CD4-positive, alpha-beta T cell treated with Interleukin-21 for 1 hour (primary cell): ENCODE data around the gene RNASE2.
"Not testable (repeated sequence)": the region's sequence is repeated elsewhere in the genome, so short reads cannot be mapped to it uniquely, and the experiment has no call there.

ENCODE experiments used
- DNase-seq: peaks from one replicate; pipeline ENCODE4 v3.0.0-alpha.2; 2020

RNASE2 gene

GRCh38 chr14:20982646-20983369 lies 27.5 kb downstream of the RNASE2 start:
- DNase-seq: no peak

GRCh38 chr14:20985650-20986049 lies 30.4 kb downstream of the RNASE2 start:
- DNase-seq: not testable (repeated sequence)

- DNase-seq: no peak
Observed at GRCh38 chr14:20986811-20987210, 31.5 kb downstream of the RNASE2 start.

DNA sequence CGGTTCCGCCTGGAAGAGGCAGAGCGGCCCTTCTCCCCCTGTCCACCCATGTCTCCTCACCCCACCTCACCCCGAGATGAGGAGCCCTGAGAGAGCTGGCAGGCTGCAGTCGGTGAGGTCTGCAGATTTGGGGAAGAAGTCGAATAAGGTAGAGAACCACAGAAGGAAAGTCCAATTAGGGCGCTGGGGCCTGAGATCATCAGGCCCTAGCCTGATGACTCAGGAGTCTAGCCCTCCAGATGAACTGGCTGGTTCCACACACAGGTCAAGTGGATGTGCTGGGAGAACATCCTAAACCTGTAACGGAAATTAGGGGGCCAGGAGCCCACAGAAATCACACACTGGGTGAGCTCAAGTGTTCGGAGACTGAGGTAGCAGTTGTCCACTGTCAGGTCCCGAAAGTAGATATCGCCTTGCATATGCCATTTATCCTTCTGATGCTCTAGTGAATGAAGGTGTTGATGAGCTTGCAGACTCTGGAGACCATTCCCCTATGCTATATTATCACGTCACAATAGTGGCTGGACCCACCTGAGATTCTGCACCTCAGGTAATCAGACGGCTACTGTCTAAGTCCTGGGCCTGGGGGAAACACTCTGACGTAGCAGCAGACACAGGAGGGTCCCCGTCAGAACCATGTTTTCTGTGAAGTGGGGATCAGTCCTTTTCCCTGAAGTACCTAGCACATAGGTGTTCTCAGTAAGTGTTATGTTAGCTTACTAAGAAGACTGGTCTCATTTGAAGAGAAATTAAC lies 33.6 kb downstream of the RNASE2 start:
- no peak for DNase-seq

- no peak for DNase-seq
Observed at GRCh38 chr14:20989471-20989786, 34.1 kb downstream of the RNASE2 start.

DNA sequence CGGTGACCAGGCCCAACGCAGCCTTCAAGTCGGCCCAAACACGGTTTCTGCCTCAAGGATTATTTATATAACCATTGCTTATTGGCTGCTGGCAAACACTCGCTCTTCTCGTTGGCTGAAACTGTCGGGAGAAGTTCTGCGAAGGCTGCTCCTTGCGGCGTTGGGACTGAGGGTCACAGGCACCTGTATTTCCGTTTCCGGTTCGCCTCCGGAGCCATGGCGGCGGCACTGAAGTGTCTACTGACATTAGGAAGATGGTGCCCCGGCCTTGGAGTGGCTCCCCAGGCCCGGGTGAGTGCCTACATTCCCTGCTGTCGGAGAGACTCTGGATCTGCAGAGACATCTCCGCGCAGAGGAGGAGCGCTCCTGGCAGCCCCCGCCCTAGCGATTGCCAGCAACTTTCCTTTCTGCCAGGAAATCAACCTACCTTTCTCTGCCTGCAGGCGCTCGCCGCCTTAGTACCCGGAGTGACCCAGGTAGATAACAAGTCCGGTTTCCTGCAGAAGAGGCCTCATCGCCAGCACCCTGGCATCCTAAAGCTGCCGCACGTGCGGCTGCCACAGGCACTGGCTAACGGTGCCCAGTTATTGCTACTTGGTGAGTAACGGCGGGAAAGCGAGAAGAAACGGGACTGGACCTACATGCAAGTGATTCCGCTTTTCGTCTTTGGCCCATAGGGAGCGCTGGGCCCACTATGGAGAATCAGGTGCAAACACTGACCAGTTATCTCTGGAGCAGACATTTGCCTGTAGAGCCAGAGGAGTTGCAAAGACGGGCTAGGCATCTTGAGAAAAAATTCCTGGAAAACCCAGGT lies 34.7 kb downstream of the RNASE2 start, which contains the start of gene METTL17:
Gene METTL17 (plus strand): TSS at position 194 of the 814 bp plus-strand sequence. CDS start 23 bp downstream, at position 217.
- peak; percentile 91 for DNase-seq

DNA sequence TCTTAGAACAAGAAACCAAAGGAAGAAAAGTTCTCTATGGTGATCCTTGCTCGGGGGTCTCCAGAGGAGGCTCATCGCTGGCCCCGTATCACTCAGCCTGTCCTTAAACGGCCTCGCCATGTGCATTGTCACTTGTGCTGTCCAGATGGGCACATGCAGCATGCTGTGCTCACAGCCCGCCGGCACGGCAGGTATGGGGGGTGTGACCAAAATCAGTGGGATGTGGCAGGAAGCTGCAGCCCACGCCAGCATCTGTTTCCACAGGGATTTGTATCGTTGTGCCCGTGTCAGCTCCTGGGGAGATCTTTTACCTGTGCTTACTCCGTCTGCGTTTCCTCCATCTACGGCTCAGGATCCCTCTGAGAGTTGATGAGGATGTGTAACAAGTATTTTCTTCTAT lies 41.2 kb downstream of the RNASE2 start:
- no peak for DNase-seq

DNA sequence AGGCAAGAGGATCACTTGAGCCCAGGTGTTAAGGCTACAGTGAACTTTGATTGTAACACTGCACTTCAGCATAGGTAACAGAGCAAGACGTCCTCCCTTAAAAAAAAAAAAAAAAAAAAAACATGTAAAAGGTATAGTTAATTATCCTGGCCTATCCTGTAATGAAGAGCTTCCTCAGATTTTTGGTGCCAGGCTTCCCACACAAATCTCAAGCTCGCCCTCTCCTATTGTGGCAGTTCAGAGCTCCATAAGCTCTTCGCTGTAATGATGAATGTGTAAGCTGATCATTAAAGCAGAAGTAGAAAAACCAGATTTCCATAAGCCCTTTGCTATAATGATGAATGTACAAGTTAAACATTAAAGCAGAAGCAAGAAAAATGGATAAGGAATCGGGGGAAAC lies 41.8 kb downstream of the RNASE2 start:
- no peak for DNase-seq

DNA sequence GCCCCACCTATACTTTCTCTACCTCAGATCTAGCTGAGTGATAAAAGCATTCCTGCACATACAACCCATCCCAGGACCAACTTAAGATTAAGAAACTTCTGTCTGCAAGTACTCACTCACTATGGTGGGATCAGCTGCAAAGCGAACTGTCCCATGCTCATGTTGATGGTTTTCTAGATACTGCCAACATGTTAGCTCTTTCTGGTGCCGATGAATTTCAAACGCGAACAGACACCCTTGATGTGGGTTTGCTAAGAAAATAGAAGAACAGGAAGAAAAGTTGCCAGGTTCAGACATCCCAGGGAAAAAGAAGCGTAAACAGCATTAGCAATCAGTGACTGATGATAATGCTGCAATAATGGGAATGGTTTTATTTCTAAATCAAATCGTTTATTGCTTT lies 42.3 kb downstream of the RNASE2 start:
- DNase-seq: no peak

DNA sequence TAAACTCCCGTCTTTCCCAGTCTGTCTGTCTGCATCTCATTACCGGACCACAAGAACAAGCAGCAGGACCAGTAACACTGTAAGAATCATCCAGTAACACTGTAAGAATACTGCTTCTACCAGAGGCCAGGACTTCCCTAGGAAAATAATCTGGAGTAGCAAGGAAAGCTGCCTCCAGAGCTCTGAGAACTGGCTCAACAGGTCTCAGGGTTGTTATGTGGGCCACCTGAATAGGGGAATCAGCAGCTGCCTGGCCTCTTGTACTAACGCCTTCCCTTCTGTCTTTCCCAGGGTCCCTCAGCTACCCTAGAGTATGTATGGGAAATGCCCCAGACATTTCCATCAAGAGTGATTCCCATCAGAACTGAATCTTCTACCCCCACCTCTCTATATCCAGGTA lies 42.9 kb downstream of the RNASE2 start:
- DNase-seq: no peak

- DNase-seq: no peak
Observed at GRCh38 chr14:20998674-20999366, 43.5 kb downstream of the RNASE2 start, which contains the start of gene SLC39A2. SLC39A2 (plus strand) TSS chr14:20999293; CDS start chr14:20999447, 154 bp downstream.

DNA sequence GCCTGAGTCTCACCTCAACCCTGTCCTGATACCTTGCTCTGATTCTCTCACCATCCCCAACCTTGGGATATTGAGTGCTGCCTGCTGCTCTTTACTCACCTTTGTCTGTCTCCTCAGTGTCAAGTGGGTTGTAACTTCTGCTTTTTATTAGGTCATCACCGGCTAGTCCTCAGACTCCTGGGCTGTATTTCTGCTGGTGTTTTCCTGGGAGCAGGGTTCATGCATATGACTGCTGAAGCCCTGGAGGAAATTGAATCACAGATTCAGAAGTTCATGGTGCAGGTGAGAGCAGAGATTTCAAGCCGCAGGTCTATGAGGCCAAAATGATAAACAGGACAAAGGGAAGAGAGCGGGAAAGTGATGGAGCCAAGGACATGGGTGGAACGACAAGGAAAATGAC lies 44.3 kb downstream of the RNASE2 start:
- no peak for DNase-seq

- DNase-seq: no peak
Observed at GRCh38 chr14:21001218-21001617, 45.9 kb downstream of the RNASE2 start.

- DNase-seq: no peak
Observed at GRCh38 chr14:21003788-21004346, 48.6 kb downstream of the RNASE2 start.
